ENCODE results near the gene MCC.

The MCC gene

DNA sequence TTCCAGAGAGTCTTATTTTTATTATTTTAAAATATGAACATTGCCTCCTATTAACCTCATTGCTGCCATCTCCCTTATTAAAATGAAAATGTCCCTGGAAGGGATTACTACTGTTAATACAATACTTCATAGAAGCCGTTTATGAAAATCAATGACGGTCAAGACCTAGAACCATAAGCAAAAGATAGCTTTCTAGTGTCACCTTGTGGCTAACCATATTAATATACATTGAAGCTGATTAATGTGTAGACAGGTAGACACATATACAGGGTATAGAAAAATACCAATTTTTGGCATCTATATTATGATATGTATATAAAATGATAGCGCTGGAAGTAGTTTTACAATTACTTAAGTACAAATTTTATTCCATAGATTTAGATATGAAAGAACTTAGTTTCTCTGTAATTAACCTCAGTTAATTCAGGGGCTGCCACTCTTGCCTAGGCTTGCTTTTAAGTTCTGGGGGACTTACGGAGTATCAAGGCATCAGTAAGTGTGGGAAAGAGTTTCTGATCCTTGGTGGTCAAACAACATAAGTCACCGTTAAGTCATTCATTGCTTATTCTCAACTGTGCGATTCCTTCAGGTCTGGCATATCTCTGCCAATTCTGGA, 22.7 kb upstream of the MCC start:
- TF ChIP-seq POLR2A (IDR thresholded peaks at IDR 0.05; ENCODE audit: low read length) (no peak), GATA1 (IDR thresholded peaks at IDR 0.05; ENCODE audit: low read depth, low read length) (no peak)
- DNase-seq, result peak; percentile 23 to 25

DNA sequence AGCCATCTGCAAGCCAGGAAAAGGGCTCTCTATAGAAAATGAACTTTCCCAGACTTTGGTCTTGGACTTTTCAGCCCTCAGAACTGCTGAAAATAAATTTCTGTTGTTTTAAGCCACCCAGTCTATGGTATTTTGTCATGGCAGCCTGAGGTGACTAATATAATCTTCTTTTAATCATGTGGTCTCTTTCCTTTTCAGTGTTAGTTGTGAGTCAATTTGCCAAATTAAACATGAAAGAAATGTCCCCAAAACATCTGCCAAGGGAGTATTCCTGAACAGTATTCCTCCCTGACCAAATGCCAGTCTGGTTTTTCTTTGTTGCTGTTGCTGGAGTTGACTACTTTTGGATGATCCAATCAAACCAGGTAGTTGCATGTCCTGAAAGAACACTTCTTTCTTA, 20.5 kb upstream of the MCC start:
- no peak for DNase-seq
- TF ChIP-seq GATA1 (IDR thresholded peaks at IDR 0.05; ENCODE audit: low read depth, low read length) (no peak), POLR2A (IDR thresholded peaks at IDR 0.05; ENCODE audit: low read length) (no peak)

DNA sequence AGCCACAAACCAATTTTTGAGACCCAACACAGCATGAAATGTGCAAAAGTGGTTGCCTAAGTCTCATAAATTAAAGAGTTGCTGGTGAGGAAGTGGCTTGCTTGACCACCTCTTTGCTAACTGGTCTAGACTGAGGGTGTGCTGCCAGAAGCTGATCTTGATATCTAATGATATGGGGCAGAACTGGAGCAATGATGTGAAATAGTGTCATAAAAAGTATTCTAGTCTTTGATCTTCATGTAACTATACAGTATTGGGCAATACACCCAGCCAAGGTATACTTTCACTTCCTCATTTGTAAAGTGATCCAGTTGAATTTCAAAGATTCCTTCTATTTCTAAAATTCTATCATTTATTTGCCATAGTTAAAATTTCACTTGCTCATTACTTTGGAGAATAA, 19.3 kb upstream of the MCC start:
- DNase-seq, result no peak
- TF ChIP-seq GATA1 (IDR thresholded peaks at IDR 0.05; ENCODE audit: low read depth, low read length) (no peak), POLR2A (IDR thresholded peaks at IDR 0.05; ENCODE audit: low read length) (no peak)

DNA sequence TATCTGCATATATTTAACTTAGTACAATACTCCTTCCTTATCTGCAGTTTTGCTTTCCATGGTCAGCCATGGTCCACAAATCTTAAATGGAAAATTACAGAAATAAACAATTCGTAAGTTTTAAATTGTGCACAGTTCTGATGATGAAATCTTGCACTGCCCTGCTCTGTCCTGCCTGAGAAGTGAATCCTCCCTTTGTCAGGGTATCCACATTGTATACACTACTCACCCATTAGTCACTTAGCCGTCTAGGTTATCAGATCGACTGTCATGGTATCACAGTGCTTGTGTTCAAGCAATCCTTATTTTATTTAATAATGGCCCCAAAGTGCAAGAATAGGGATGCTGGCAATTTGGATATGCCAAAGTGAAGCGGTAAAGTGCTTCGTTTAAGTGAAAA, 16.9 kb upstream of the MCC start:
- no peak for DNase-seq
- TF ChIP-seq GATA1 (IDR thresholded peaks at IDR 0.05; ENCODE audit: low read depth, low read length) (no peak), POLR2A (IDR thresholded peaks at IDR 0.05; ENCODE audit: low read length) (no peak)

DNA sequence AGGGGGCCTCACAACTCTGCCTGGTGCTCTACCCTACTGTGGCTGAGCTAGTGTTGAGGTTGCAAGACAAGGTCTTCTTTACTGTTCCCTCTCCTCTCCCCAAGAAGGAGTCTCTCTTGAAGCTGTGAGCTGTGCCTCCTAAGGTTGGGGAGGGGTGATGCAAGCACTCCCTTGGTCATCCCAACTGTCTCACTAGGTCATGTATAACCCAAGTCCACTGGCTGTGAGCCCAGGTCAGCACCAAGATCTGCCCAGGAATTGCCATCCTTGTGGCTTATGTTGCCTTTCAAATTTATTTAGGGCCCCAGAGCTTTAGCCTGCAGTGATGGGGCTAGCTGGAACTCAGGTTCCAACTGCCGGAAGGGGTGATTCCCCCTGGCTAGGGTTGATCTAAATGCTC, 14.9 kb upstream of the MCC start:
- TF ChIP-seq POLR2A (IDR thresholded peaks at IDR 0.05; ENCODE audit: low read length), result no peak
- no peak for TF ChIP-seq GATA1 (IDR thresholded peaks at IDR 0.05; ENCODE audit: low read depth, low read length)
- no peak for DNase-seq

DNA sequence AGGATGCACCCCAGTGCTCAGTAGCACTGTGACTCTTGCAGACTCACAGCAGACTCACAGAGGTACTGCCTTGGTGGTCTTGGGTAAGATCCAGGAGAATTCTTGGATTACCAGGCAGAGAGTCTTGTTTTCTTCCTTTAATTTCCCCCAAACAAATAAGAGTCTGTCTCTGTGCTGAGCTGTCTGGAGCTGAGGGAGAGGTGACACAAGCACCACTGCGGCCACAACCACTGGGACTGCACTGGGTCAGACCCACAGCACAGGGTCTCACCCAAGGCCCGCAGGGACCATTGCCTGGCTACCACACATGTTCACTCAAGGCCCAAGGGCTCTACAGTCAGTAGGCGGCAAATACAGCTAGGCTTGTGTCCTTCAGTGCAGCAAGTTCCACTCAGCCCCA, 13.8 kb upstream of the MCC start:
- TF ChIP-seq GATA1 (IDR thresholded peaks at IDR 0.05; ENCODE audit: low read depth, low read length) (no peak), POLR2A (IDR thresholded peaks at IDR 0.05; ENCODE audit: low read length) (no peak)
- DNase-seq, result no peak

DNA sequence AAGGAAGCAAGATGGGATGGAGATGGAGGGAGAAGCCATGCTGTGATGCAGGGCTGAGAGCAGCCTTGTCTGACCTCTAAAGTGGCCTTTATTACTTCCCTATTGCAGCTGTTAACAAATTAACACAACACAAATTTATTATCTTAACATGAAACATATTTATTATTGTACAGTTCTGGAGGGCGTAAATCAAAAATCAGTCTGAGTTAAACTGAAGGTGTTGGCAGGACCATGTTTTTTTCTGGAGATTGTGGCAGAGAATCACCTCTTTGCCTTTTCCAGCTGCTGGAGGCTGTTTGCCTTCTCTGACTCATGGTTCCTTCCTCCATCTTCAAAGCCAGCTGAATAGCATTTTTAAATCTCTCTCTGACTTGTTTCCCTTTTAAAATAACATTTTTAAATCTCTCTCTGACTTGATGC, 7.2 kb upstream of the MCC start:
- no peak for DNase-seq
- TF ChIP-seq GATA1 (IDR thresholded peaks at IDR 0.05; ENCODE audit: low read depth, low read length), result no peak
- no peak for TF ChIP-seq POLR2A (IDR thresholded peaks at IDR 0.05; ENCODE audit: low read length)

DNA sequence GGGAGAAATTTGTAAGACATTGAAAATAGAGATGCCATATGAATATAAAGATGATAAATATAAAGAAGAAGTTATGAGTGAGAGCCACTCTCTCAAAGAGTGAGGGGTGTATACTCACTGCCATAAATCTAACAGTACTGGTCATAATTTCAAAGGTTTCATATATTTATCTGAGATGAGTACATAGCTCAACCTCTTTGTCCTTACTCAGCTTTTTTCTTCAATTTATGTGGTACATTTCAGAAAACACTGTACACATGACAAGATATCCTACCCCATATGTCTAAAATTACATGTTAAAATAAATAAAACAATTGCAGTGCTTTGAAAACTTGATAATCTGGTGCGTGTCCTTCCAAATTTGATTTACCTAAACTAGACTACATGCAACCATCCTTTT, 5.2 kb upstream of the MCC start:
- DNase-seq, result no peak
- TF ChIP-seq GATA1 (IDR thresholded peaks at IDR 0.05; ENCODE audit: low read depth, low read length) (no peak), POLR2A (IDR thresholded peaks at IDR 0.05; ENCODE audit: low read length) (no peak)

DNA sequence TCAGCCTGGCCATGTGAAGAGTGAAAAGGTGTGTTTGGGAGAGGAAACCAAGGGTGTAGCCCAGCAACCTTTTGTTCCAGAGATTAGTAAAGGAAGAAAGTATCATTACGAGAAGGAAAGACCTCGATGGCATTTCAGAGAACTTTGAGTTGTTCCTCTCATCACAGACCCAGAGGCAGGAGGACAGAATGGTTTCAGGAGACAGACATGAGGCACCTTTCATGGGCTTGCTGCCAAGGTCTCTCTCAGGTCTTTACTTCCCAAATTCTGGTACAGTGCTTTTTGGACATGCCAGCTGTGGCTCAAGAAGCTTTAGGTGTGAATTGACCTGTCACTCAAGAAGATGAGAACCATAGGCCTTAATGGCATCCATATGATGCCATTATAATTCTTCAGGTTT, 2.8 kb upstream of the MCC start:
- TF ChIP-seq GATA1 (IDR thresholded peaks at IDR 0.05; ENCODE audit: low read depth, low read length) (no peak), POLR2A (IDR thresholded peaks at IDR 0.05; ENCODE audit: low read length) (no peak)
- no peak for DNase-seq

DNA sequence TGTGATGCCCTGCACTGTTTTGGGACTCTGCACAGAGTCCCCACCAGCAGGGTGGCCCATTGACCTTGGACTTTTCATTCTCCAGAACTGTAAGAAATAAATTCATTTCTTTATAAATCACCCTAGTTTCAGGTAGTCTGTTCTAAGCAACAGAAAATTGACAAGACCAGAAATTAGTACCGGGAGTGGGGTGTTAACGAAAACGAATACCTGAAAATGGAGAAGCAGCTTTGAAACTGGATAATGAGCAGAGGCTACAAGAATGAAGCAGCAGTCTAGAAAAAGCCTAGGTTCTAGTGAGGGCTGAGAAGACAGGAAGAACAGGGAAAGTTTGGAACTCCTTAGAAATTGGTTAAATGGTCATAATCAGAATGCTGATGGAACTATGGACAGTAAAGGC, 2.1 kb upstream of the MCC start:
- no peak for TF ChIP-seq POLR2A (IDR thresholded peaks at IDR 0.05; ENCODE audit: low read length)
- TF ChIP-seq GATA1 (IDR thresholded peaks at IDR 0.05; ENCODE audit: low read depth, low read length), result no peak
- DNase-seq, result peak in 1 of 2 experiments; percentile 1

DNA sequence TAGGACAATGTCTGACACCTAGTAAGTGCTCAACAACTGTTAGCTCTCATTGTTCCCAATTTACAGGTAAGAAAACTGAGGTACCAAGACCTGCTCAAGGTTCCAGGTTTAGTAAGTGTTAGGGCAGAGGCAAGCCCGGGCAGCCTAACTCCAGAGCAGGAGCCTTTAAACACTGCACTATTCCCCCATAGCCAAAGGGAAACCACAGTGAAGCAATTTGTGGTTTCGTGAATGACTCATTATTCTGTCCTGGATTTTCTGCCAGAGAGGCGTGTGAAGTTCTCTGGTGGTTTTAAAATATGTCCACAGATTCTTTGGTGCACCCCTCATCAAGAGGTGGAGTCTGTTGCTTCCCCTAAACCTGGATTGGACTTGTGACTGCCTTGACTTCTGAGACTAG, 1.0 kb upstream of the MCC start:
- TF ChIP-seq GATA1 (IDR thresholded peaks at IDR 0.05; ENCODE audit: low read depth, low read length) (no peak), POLR2A (IDR thresholded peaks at IDR 0.05; ENCODE audit: low read length) (no peak)
- DNase-seq, result no peak

DNA sequence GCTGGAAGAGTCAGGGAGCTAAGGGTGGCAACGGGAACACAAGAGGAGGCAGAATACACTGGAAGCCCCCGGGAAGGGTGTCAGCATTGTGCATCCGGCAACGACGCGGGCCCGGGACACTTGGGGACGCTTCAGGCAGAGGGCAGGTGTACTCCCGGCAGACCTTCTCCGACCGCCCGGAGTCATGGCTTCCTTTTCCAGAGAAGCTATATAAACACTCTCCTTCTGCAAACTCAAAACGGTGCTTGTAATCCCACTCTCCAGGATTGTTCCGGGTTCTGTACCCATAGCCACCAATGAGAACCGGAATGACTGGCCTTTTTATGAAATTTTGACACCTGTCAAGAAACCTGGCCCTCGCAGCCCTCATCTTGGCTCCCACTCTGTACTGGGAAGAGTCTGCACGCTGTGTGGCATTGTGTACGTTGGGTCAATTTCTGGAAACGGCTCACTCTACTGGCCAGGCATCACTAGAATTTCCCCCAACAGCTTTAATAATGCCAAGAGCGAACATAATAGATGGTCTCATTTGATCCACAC, 462 bp upstream of the MCC start:
- no peak for DNase-seq
- TF ChIP-seq POLR2A (IDR thresholded peaks at IDR 0.05; ENCODE audit: low read length), result no peak

DNA sequence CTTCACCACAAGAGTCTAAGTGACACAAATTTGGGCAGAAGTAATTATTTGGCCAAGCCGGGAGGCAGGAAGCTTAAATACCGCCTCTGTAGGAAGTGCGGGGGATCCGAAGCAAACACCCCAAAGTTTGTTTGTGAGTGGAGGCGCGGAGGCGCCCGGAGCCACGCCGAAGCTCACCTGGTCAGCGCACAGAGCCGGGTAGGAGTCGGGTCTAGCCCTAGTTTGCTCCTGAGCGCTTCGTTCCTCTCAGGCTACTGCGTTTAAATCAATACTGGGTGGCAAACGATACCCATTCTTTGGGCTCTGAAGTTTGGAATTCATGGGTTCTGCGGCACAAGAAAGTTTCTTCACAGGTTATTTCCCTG, 855 bp downstream of the MCC start:
- DNase-seq, result no peak
- TF ChIP-seq GATA1 (IDR thresholded peaks at IDR 0.05; ENCODE audit: low read depth, low read length), result no peak
- no peak for TF ChIP-seq POLR2A (IDR thresholded peaks at IDR 0.05; ENCODE audit: low read length)

DNA sequence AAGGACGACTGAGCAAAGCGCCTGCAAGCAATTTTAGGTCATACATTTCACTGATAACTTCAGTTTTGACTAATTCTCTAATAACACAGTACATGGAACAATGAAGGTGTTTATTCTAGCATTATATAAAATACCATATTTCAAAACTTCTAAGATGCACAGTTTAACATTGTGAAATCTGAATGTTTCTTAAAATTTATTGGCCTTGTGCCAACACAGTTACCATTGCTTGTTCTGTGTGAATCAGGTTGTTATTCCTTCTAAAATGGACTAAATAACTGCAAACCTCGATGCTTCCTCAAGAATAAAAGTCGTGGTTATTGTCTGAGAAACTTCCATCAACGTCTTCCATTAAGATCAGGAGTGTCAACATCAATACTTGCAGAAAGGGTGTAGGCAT, 8.0 kb downstream of the MCC start:
- no peak for TF ChIP-seq GATA1 (IDR thresholded peaks at IDR 0.05; ENCODE audit: low read depth, low read length)
- TF ChIP-seq POLR2A (IDR thresholded peaks at IDR 0.05; ENCODE audit: low read length), result no peak
- DNase-seq, result peak in 1 of 2 experiments; percentile 3

DNA sequence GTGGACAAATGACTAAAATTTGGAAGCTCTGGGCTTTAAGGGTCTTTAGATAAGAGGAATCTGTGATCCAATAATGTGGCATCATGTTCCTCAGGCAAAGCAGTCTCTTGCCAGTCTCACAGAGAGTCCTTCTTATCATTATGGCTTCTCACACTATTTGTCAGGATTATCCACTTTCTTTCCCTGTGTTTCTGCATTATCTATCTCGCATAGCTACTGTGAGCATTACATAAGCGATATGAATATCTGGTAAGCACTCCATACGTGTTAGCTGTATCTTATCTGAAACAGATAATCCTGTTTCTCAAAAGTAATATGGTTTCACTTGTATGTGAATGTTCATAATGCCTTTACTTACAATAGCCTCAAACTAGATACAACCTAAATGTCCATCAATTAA, 9.6 kb downstream of the MCC start:
- DNase-seq, result no peak
- no peak for TF ChIP-seq POLR2A (IDR thresholded peaks at IDR 0.05; ENCODE audit: low read length)
- no peak for TF ChIP-seq GATA1 (IDR thresholded peaks at IDR 0.05; ENCODE audit: low read depth, low read length)

Data from erythroblast (primary cell).